ENCODE measurements around the gene PAF1.

PAF1 gene

DNA sequence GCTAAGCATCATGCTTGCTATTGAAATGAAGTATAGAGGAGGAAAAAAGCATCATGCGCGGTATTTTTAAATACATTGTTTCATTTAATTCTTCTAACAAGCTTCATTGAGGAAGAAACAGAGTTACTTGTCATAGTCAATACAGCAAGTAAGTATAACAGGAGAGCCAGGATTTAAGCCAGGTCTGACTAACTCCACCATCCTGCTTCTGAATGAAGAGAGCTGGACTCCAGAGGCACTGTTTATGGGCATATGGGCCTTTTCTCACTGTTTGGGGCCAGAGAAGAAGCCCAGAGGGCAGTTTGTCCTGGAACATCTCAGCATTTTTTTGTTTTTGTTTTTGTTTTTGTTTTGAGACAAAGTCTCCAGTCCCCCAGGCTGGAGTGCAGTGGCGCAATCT, 40.8 kb downstream of the PAF1 start:
- Histone ChIP-seq H3K27ac (ENCODE audit: low read length) (no peak overlapping the region), H3K36me3 (replicated peaks; ENCODE audit: insufficient read depth, low read length) (no peaks in the 10 kb centered on the region; the same call in 1 of the 2 replicates), H3K27me3 (replicated peaks; ENCODE audit: insufficient read depth, low read length) (no peaks in the 10 kb centered on the region), H3K9me3 (replicated peaks; ENCODE audit: insufficient read depth, low read length) (no peaks in the 10 kb centered on the region), H3K9me2 (replicated peaks; ENCODE audit: insufficient read depth, low read length) (no peaks in the 10 kb centered on the region), H4K20me1 (ENCODE audit: insufficient read depth, low read length) (no peaks in the 10 kb centered on the region), H2AFZ (ENCODE audit: low read length) (no peak overlapping the region), H3K4me2 (ENCODE audit: low read depth, low read length) (no peak overlapping the region), H3F3A (ENCODE audit: insufficient read depth, low read length) (peaks cover 10% of the 10 kb centered on the region), H3K4me1 (ENCODE audit: low read length) (peaks cover 15% of the 10 kb centered on the region), H3K4me3 (ENCODE audit: low read length) (no peak overlapping the region), H3K79me2 (ENCODE audit: low read length) (peaks cover 67% of the 10 kb centered on the region), H3K9ac (ENCODE audit: low read length) (no peak overlapping the region)
- no peak for DNase-seq
- TF ChIP-seq, protein P1, sequence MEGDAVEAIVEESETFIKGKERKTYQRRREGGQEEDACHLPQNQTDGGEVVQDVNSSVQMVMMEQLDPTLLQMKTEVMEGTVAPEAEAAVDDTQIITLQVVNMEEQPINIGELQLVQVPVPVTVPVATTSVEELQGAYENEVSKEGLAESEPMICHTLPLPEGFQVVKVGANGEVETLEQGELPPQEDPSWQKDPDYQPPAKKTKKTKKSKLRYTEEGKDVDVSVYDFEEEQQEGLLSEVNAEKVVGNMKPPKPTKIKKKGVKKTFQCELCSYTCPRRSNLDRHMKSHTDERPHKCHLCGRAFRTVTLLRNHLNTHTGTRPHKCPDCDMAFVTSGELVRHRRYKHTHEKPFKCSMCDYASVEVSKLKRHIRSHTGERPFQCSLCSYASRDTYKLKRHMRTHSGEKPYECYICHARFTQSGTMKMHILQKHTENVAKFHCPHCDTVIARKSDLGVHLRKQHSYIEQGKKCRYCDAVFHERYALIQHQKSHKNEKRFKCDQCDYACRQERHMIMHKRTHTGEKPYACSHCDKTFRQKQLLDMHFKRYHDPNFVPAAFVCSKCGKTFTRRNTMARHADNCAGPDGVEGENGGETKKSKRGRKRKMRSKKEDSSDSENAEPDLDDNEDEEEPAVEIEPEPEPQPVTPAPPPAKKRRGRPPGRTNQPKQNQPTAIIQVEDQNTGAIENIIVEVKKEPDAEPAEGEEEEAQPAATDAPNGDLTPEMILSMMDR (IDR thresholded peaks at IDR 0.05; ENCODE audit: low read length): no peak
- TF ChIP-seq EZH2phosphoT487 (IDR thresholded peaks at IDR 0.05; ENCODE audit: low read length) (no peak), EZH2 (optimal IDR thresholded peaks at IDR 0.05; ENCODE audit: low read depth, low read length) (no peak)

DNA sequence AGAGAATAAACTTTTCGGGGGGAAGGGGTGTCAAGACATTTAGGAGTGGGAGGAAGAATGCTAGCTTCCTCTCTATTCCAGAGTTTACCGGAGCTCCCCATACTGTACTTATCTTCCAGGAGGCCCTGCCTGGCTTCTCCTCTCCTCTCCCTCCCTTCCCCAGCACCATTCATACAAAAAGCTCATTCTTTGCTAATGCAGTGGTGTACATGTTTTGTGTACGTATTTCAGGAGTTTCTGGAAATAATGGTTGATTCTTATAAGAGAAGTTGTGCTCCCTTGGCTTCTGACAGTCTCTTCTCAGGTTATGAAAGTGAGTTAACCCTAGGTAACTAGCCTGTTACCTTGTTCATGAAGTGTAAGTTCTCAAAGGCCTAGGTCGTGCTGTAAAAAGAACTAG, 41.6 kb downstream of the PAF1 start:
- Histone ChIP-seq H3K27me3 (replicated peaks; ENCODE audit: insufficient read depth, low read length) (no peaks in the 10 kb centered on the region), H3K9me3 (replicated peaks; ENCODE audit: insufficient read depth, low read length) (no peaks in the 10 kb centered on the region), H3K4me2 (ENCODE audit: low read depth, low read length) (no peak overlapping the region), H3K36me3 (replicated peaks; ENCODE audit: insufficient read depth, low read length) (no peaks in the 10 kb centered on the region), H2AFZ (ENCODE audit: low read length) (no peak overlapping the region), H4K20me1 (ENCODE audit: insufficient read depth, low read length) (no peaks in the 10 kb centered on the region), H3K79me2 (ENCODE audit: low read length) (peaks cover 76% of the 10 kb centered on the region), H3K9me2 (replicated peaks; ENCODE audit: insufficient read depth, low read length) (no peaks in the 10 kb centered on the region), H3K9ac (ENCODE audit: low read length) (no peak overlapping the region), H3K4me3 (ENCODE audit: low read length) (no peak overlapping the region), H3F3A (ENCODE audit: insufficient read depth, low read length) (peaks cover 10% of the 10 kb centered on the region), H3K27ac (ENCODE audit: low read length) (no peak overlapping the region), H3K4me1 (ENCODE audit: low read length) (peaks cover 15% of the 10 kb centered on the region)
- no peak for DNase-seq
- TF ChIP-seq, protein P1 (IDR thresholded peaks at IDR 0.05; ENCODE audit: low read length): no peak
- TF ChIP-seq EZH2 (optimal IDR thresholded peaks at IDR 0.05; ENCODE audit: low read depth, low read length) (no peak), EZH2phosphoT487 (IDR thresholded peaks at IDR 0.05; ENCODE audit: low read length) (no peak)

DNA sequence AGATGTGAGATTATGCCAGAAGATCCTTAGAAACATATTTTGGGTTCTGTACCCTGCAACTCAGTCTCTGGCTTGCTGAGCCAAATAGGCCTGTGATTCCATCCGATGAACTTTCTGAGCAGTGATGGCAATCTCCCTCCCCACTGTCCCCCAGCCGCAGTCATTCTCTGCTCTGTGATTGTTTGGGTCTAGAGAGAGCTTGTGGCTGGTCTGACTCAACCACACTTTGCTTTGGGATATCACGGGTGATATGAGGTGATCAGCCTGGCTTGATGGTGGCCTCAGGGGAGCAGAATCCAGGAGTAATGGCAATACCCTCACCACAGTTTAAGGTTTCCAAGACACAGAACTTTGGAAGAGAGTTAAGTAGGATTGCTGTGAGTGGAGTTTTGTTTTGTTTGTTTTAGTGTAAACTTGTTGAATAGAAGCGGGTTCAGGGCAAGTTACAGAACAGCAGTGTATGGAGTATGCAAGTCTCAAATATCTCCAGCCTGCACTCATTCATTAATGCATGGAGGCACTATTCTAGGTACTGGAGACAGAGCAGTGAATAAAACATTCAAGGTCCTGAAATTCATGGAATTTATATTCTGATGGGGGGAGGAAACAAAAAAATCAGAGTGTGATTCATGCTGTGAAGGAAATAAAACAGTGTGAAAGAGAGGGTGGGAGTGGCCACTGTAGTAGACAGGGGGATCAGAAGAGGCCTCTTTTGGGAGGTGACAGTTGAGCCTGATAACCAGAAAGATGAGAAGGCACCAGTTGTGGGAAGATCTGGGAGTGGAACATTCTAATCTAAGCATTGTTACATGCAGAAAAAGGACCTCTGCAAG, 43.4 kb downstream of the PAF1 start:
- H3K27me3 ChIP-seq (replicated peaks; ENCODE audit: insufficient read depth, low read length): no peaks in the 10 kb centered on the region
- peaks cover 10% of the 10 kb centered on the region for H3F3A ChIP-seq (ENCODE audit: insufficient read depth, low read length)
- TF ChIP-seq EZH2 (optimal IDR thresholded peaks at IDR 0.05; ENCODE audit: low read depth, low read length) (no peak), EZH2phosphoT487 (IDR thresholded peaks at IDR 0.05; ENCODE audit: low read length) (no peak)
- TF ChIP-seq, protein P1 (IDR thresholded peaks at IDR 0.05; ENCODE audit: low read length): no peak
- no peak overlapping the region for H2AFZ ChIP-seq (ENCODE audit: low read length)
- no peaks in the 10 kb centered on the region for H3K9me3 ChIP-seq (replicated peaks; ENCODE audit: insufficient read depth, low read length)
- no peak overlapping the region for H3K4me3 ChIP-seq (ENCODE audit: low read length)
- H4K20me1 ChIP-seq (ENCODE audit: insufficient read depth, low read length): no peaks in the 10 kb centered on the region
- H3K27ac ChIP-seq (ENCODE audit: low read length): no peak overlapping the region
- H3K36me3 ChIP-seq (replicated peaks; ENCODE audit: insufficient read depth, low read length): no peaks in the 10 kb centered on the region
- H3K9ac ChIP-seq (ENCODE audit: low read length): no peak overlapping the region
- no peak for DNase-seq
- H3K9me2 ChIP-seq (replicated peaks; ENCODE audit: insufficient read depth, low read length): no peaks in the 10 kb centered on the region
- no peak overlapping the region for H3K4me2 ChIP-seq (ENCODE audit: low read depth, low read length)
- peaks cover 23% of the 10 kb centered on the region for H3K4me1 ChIP-seq (ENCODE audit: low read length)
- peaks cover 83% of the 10 kb centered on the region for H3K79me2 ChIP-seq (ENCODE audit: low read length)

Measured in MM.1S (cell line).